Astrocyte (in vitro differentiated cells and primary cell): ENCODE data around the gene PDE3B. TPM values are rescaled to one million over a fixed set of nuclear protein-coding genes. Genes with fewer than 3 reads are reported as not detected.

Experiments
- DNase-seq: peaks from one replicate; pipeline ENCODE4 v3.0.0-alpha.2; 2010; ENCODE audit warnings: low read depth
- FAIRE-seq: peaks from 2 replicates; lab custom pipeline; 2011; peaks lifted over from hg19 to GRCh38; lab: Jason Lieb, UNC
- H2AFZ ChIP-seq: 2 replicates; pipeline ENCODE4 v1.6.0; 2012; ENCODE audit warnings: low read depth, low read length, inconsistent platforms
- H3K27ac ChIP-seq: 2 replicates; pipeline ENCODE4 v1.5.1; 2011; ENCODE audit warnings: low read depth, low read length, inconsistent platforms
- H3K27me3 ChIP-seq: 2 replicates; pipeline ENCODE4 v1.6.0; 2011; ENCODE audit warnings: low read length, inconsistent platforms; ENCODE audit not compliant: insufficient read depth
- H3K36me3 ChIP-seq: 2 replicates; pipeline ENCODE4 v1.5.1; 2011; ENCODE audit warnings: low read length, inconsistent platforms; ENCODE audit not compliant: insufficient read depth
- H3K4me1 ChIP-seq: 2 replicates; pipeline ENCODE4 v1.5.1; 2011; ENCODE audit warnings: low read length, inconsistent platforms; ENCODE audit not compliant: insufficient read depth
- H3K4me2 ChIP-seq: 2 replicates; pipeline ENCODE4 v1.6.0; 2012; ENCODE audit warnings: low read length, inconsistent platforms
- H3K4me3 ChIP-seq: 2 replicates; pipeline ENCODE4 v1.5.1; 2011; ENCODE audit warnings: low read depth, mild to moderate bottlenecking, low read length, inconsistent platforms; ENCODE audit not compliant: insufficient read depth
- H3K79me2 ChIP-seq: 2 replicates; pipeline ENCODE4 v1.6.0; 2012; ENCODE audit warnings: mild to moderate bottlenecking, low read length, inconsistent platforms; ENCODE audit not compliant: insufficient read depth
- H3K9ac ChIP-seq: 2 replicates; pipeline ENCODE4 v1.6.0; 2012; ENCODE audit warnings: mild to moderate bottlenecking, low read length, inconsistent platforms
- H3K9me3 ChIP-seq: 2 replicates; pipeline ENCODE4 v1.5.1; 2012; ENCODE audit warnings: low read depth, mild to moderate bottlenecking, low read length, inconsistent platforms; ENCODE audit not compliant: insufficient read depth
- H4K20me1 ChIP-seq: 2 replicates; pipeline ENCODE4 v1.6.0; 2012; ENCODE audit warnings: low read length, inconsistent platforms; ENCODE audit not compliant: insufficient read depth
- H3K27ac Mint-ChIP-seq: one replicate; pipeline ENCODE4 v1.8.0; 2021; ENCODE audit warnings: mild to moderate bottlenecking, mixed read lengths; ENCODE audit not compliant: unreplicated experiment
- H3K27me3 Mint-ChIP-seq: one replicate; pipeline ENCODE4 v1.8.0; 2021; ENCODE audit warnings: low read depth, mixed read lengths; ENCODE audit not compliant: unreplicated experiment
- H3K36me3 Mint-ChIP-seq: one replicate; pipeline ENCODE4 v1.8.0; 2021; ENCODE audit warnings: low read depth, mixed read lengths; ENCODE audit not compliant: unreplicated experiment
- H3K4me1 Mint-ChIP-seq: one replicate; pipeline ENCODE4 v1.8.0; 2021; ENCODE audit warnings: low read depth, mixed read lengths; ENCODE audit not compliant: unreplicated experiment
- H3K4me3 Mint-ChIP-seq: one replicate; pipeline ENCODE4 v1.8.0; 2021; ENCODE audit warnings: mild to moderate bottlenecking, moderate library complexity, mixed read lengths; ENCODE audit not compliant: unreplicated experiment
- H3K9me3 Mint-ChIP-seq: one replicate; pipeline ENCODE4 v1.8.0; 2021; ENCODE audit warnings: mild to moderate bottlenecking, mixed read lengths; ENCODE audit not compliant: unreplicated experiment
- CTCF ChIP-seq: IDR thresholded peaks from 2 replicates; pipeline ENCODE4 v1.5.1; 2011; ENCODE audit warnings: low read depth, mild to moderate bottlenecking, inconsistent platforms, low read length, moderate library complexity; ENCODE audit not compliant: insufficient read depth
- EZH2 ChIP-seq: IDR thresholded peaks from 2 replicates; pipeline ENCODE4 v1.6.1; 2012; ENCODE audit warnings: mild to moderate bottlenecking, low read length, inconsistent platforms; ENCODE audit not compliant: insufficient read depth
- total RNA-seq: library from RNA; stranded (reverse); gene quantifications from 2 replicates; pipeline ENCODE4 v1.2.1, GENCODE V29; 2021

Gene PDE3B
- total RNA-seq, 1 donor from 2014 or later = 2.9 TPM

- no peak overlapping the region for H3K27ac Mint-ChIP-seq
- Histone ChIP-seq H3K27me3 (no peaks in the 10 kb centered on the region), H2AFZ (no peak overlapping the region), H3K79me2 (no peaks in the 10 kb centered on the region), H3K4me2 (no peak overlapping the region), H3K9ac (no peak overlapping the region), H4K20me1 (no peaks in the 10 kb centered on the region), H3K4me1 (no peaks in the 10 kb centered on the region), H3K9me3 (no peaks in the 10 kb centered on the region), H3K27ac (no peak overlapping the region), H3K4me3 (no peak overlapping the region), H3K36me3 (no peaks in the 10 kb centered on the region)
- H3K4me1 Mint-ChIP-seq = peaks cover 10% of the 10 kb centered on the region
- H3K4me3 Mint-ChIP-seq = no peak overlapping the region
- no peaks in the 10 kb centered on the region for H3K9me3 Mint-ChIP-seq
- H3K27me3 Mint-ChIP-seq = no peaks in the 10 kb centered on the region
- TF ChIP-seq CTCF (no peak), EZH2 (no peak)
- DNase-seq (no peak), FAIRE-seq (no peak)
- H3K36me3 Mint-ChIP-seq = peaks cover 1% of the 10 kb centered on the region
Observed at GRCh38 chr11:14898906-14899305, 255.3 kb downstream of the PDE3B start.

- Mint-ChIP-seq H3K9me3 (no peaks in the 10 kb centered on the region), H3K27me3 (peaks cover 20% of the 10 kb centered on the region), H3K27ac (peak overlapping the region; percentile 62), H3K36me3 (no peaks in the 10 kb centered on the region), H3K4me1 (peaks cover 8% of the 10 kb centered on the region), H3K4me3 (no peak overlapping the region)
- Histone ChIP-seq H3K27me3 (no peaks in the 10 kb centered on the region), H3K4me1 (peaks cover 4% of the 10 kb centered on the region), H3K4me2 (no peak overlapping the region), H3K36me3 (no peaks in the 10 kb centered on the region), H2AFZ (no peak overlapping the region), H3K79me2 (no peaks in the 10 kb centered on the region), H3K9me3 (no peaks in the 10 kb centered on the region), H4K20me1 (no peaks in the 10 kb centered on the region), H3K27ac (no peak overlapping the region), H3K9ac (no peak overlapping the region), H3K4me3 (no peak overlapping the region)
- no peak for TF ChIP-seq EZH2
- TF ChIP-seq CTCF = no peak
- FAIRE-seq (peak; percentile 9), DNase-seq (peak; percentile 54)
Observed at GRCh38 chr11:14902650-14903350, 259.2 kb downstream of the PDE3B start.

GRCh38 chr11:14904745-14905103 lies 261.1 kb downstream of the PDE3B start:
- no peak for FAIRE-seq
- Histone ChIP-seq H3K4me2 (peak overlapping the region; percentile 98), H3K27me3 (no peaks in the 10 kb centered on the region), H4K20me1 (no peaks in the 10 kb centered on the region), H3K4me1 (peaks cover 4% of the 10 kb centered on the region), H3K36me3 (no peaks in the 10 kb centered on the region), H3K79me2 (no peaks in the 10 kb centered on the region), H3K9ac (peak overlapping the region; percentile 70), H3K9me3 (no peaks in the 10 kb centered on the region), H3K4me3 (peak overlapping the region; percentile 69), H2AFZ (peak overlapping the region; percentile 99), H3K27ac (no peak overlapping the region)
- H3K4me3 Mint-ChIP-seq = peak overlapping the region; percentile 75
- TF ChIP-seq CTCF (peak; percentile 70), EZH2 (no peak)
- H3K27ac Mint-ChIP-seq = peak overlapping the region; percentile 83
- H3K36me3 Mint-ChIP-seq = no peaks in the 10 kb centered on the region
- no peaks in the 10 kb centered on the region for H3K9me3 Mint-ChIP-seq
- H3K4me1 Mint-ChIP-seq = peaks cover 8% of the 10 kb centered on the region
- peaks cover 20% of the 10 kb centered on the region for H3K27me3 Mint-ChIP-seq
- DNase-seq = peak; percentile 26
